GM12878 (cell line): ENCODE results near the gene GSTP1. TPM values are rescaled to one million over a fixed set of nuclear protein-coding genes. Genes with fewer than 3 reads are reported as not detected.
A peak's percentile ranks its signal among the peaks of the same experiment; 100 is the strongest.

Experiments
- BMI1 ChIP-seq: fragments of 450-650 bp; IDR thresholded peaks from 2 replicates; pipeline ENCODE4 v1.6.1; 2016; ENCODE audit warnings: mild to moderate bottlenecking, moderate library complexity, borderline replicate concordance
- EED ChIP-seq: sonication (generic); IDR thresholded peaks from 2 replicates; pipeline ENCODE4 v1.6.1; 2016; ENCODE audit warnings: antibody characterized with exemption, low read depth
- ETV6 ChIP-seq, 2 experiments: fragments of 450-650 bp in 1 of 2; IDR thresholded peaks in 1 of 2; conservative IDR thresholded peaks in 1 of 2; 2 replicates each; pipeline ENCODE4 v1.6.1; 2014; ENCODE audit warnings: antibody characterized with exemption in 1 of 2, borderline replicate concordance in 1 of 2, low read depth in 1 of 2, mild to moderate bottlenecking in 1 of 2, moderate library complexity in 1 of 2
- FOXK2 ChIP-seq: fragments of 450-650 bp; IDR thresholded peaks from 2 replicates; pipeline ENCODE4 v1.6.1; 2017; ENCODE audit warnings: mild to moderate bottlenecking, moderate library complexity
- FOXM1 ChIP-seq: IDR thresholded peaks from 2 replicates; pipeline ENCODE4 v1.6.1; 2012; ENCODE audit warnings: low read depth, mild to moderate bottlenecking, inconsistent platforms, low read length, moderate library complexity
- HDAC2 ChIP-seq: fragments of 200-600 bp; sonication (generic); IDR thresholded peaks from 2 replicates; pipeline ENCODE4 v1.6.1; 2017
- MEF2B ChIP-seq: fragments of 450-650 bp; IDR thresholded peaks from 2 replicates; pipeline ENCODE4 v1.6.1; 2018; ENCODE audit warnings: mild to moderate bottlenecking, moderate library complexity; ENCODE audit not compliant: partially characterized antibody, poor library complexity, severe bottlenecking
- MXI1 ChIP-seq: fragments of 150-350 bp; IDR thresholded peaks from 2 replicates; pipeline ENCODE4 v1.6.1; 2011; ENCODE audit warnings: low read depth, mild to moderate bottlenecking, inconsistent platforms, low read length, improper control_type of control experiment
- NR2C1 ChIP-seq: fragments of 450-650 bp; IDR thresholded peaks from 2 replicates; pipeline ENCODE4 v1.6.1; 2017; ENCODE audit warnings: antibody characterized with exemption, mild to moderate bottlenecking, moderate library complexity
- NR2C2 ChIP-seq: IDR thresholded peaks from 2 replicates; pipeline ENCODE4 v1.6.1; 2011; ENCODE audit warnings: borderline replicate concordance, low read depth; ENCODE audit not compliant: control insufficient read depth, insufficient read length
- SIN3A ChIP-seq: IDR thresholded peaks from 2 replicates; pipeline ENCODE4 v1.6.1; 2012; ENCODE audit warnings: low read depth, low read length, improper control_type of control experiment
- SMC3 ChIP-seq: IDR thresholded peaks from 2 replicates; pipeline ENCODE4 v1.6.1; 2011; ENCODE audit warnings: low read length, improper control_type of control experiment, borderline replicate concordance
- SREBF1 ChIP-seq: IDR thresholded peaks from 2 replicates; pipeline ENCODE4 v1.6.1; 2012; ENCODE audit warnings: mild to moderate bottlenecking, low read length
- TCF12 ChIP-seq: IDR thresholded peaks from 2 replicates; pipeline ENCODE4 v1.6.1; 2011; ENCODE audit warnings: low read depth, mild to moderate bottlenecking, low read length
- ZNF217 ChIP-seq: fragments of 450-650 bp; IDR thresholded peaks from 2 replicates; pipeline ENCODE4 v1.6.1; 2017; ENCODE audit warnings: antibody characterized with exemption, mild to moderate bottlenecking
- polyA plus RNA-seq, 11 experiments: library from polyadenylated mRNA; depleted of rRNA in 4 of 11; unstranded in 6 of 11; stranded (reverse) in 5 of 11; fragments of >200 nt; fragmentation: Nextera tagmentation in 4 of 11; fragmentation: Illumina TruSeq in 1 of 11; extraction: Ambion mirVana in 4 of 11; extraction: Trizol in 1 of 11; gene quantifications; 1 replicate in 1 of 11; 2 replicates in 10 of 11; pipeline versions ENCODE4 v1.2.1 to v1.2.3, GENCODE V29; 2011 to 2016; ENCODE audit warnings: inconsistent platforms in 2 of 11, missing spikeins in 2 of 11, low read depth in 1 of 11
- total RNA-seq, 4 experiments: library from RNA; depleted of rRNA in 3 of 4; stranded (reverse); fragments of >200 nt in 3 of 4; fragmentation: Illumina TruSeq in 1 of 4; extraction: Trizol in 1 of 4; gene quantifications; 2 replicates each; pipeline versions ENCODE4 v1.2.1 to v1.2.3, GENCODE V29; 2013 to 2021
- TF ChIP-seq, protein P1 (sequence below): IDR thresholded peaks from 2 replicates; pipeline ENCODE4 v1.6.1; 2012; ENCODE audit warnings: improper control_type of control experiment, low read depth, low read length; ENCODE audit not compliant: insufficient replicate concordance
- TF ChIP-seq, protein P2 (sequence below): fragments of 450-650 bp; IDR thresholded peaks from 2 replicates; pipeline ENCODE4 v1.6.1; 2014; ENCODE audit warnings: mild to moderate bottlenecking
- TF ChIP-seq, protein P3 (sequence below): IDR thresholded peaks from 2 replicates; pipeline ENCODE4 v1.6.1; 2011; ENCODE audit warnings: low read depth, mild to moderate bottlenecking, low read length, moderate library complexity, borderline replicate concordance; ENCODE audit errors: extremely low read depth
- TF ChIP-seq, protein P4 (sequence below): fragments of 450-650 bp; IDR thresholded peaks from 2 replicates; pipeline ENCODE4 v1.6.1; 2016; ENCODE audit warnings: mild to moderate bottlenecking, moderate library complexity, borderline replicate concordance

GSTP1 gene
- total and polyA plus RNA-seq, 10 of the 15 experiments (the other 5 are each of a cell fraction or from before 2014, with no cell fraction given), result 469 to 1,788 (median 955) TPM

DNA sequence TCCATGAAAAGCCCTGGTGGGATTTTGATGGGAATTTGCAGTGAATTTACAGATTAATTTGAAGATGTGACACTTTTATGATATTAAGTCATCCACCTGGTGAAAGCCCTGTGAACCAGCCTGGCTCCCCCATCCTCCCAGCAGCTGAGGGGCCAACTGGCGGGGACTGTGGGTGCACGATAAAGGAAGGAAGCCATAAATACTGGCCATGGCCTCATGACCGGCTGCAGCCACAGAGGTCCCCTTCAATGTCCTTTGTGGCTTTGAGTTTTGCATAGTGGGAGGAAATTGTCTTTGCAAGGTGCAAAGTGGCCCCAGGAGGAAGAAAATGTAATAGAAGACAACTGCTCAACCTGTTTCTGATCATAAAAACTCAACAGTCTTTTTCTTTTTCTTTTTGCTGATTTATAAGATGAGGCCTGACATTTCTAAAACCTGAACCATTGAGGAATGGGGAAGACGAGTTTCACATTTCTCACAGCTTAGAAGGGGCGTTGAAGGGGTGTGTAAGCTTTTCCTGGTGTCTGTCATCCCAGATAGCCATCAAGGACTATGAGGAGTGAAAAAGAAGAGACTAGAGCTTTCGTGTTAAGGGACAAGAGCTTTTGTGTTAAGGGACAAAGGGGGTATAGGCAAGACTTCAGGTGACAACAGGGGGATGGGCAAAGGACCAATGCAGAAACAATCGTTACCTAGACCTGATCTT, 16.9 kb downstream of the GSTP1 start (continued):
- TF ChIP-seq, protein P1, sequence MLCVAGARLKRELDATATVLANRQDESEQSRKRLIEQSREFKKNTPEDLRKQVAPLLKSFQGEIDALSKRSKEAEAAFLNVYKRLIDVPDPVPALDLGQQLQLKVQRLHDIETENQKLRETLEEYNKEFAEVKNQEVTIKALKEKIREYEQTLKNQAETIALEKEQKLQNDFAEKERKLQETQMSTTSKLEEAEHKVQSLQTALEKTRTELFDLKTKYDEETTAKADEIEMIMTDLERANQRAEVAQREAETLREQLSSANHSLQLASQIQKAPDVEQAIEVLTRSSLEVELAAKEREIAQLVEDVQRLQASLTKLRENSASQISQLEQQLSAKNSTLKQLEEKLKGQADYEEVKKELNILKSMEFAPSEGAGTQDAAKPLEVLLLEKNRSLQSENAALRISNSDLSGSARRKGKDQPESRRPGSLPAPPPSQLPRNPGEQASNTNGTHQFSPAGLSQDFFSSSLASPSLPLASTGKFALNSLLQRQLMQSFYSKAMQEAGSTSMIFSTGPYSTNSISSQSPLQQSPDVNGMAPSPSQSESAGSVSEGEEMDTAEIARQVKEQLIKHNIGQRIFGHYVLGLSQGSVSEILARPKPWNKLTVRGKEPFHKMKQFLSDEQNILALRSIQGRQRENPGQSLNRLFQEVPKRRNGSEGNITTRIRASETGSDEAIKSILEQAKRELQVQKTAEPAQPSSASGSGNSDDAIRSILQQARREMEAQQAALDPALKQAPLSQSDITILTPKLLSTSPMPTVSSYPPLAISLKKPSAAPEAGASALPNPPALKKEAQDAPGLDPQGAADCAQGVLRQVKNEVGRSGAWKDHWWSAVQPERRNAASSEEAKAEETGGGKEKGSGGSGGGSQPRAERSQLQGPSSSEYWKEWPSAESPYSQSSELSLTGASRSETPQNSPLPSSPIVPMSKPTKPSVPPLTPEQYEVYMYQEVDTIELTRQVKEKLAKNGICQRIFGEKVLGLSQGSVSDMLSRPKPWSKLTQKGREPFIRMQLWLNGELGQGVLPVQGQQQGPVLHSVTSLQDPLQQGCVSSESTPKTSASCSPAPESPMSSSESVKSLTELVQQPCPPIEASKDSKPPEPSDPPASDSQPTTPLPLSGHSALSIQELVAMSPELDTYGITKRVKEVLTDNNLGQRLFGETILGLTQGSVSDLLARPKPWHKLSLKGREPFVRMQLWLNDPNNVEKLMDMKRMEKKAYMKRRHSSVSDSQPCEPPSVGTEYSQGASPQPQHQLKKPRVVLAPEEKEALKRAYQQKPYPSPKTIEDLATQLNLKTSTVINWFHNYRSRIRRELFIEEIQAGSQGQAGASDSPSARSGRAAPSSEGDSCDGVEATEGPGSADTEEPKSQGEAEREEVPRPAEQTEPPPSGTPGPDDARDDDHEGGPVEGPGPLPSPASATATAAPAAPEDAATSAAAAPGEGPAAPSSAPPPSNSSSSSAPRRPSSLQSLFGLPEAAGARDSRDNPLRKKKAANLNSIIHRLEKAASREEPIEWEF, result no peak
- TF ChIP-seq SREBF1, result no peak
- TF ChIP-seq BMI1, result no peak
- TF ChIP-seq, protein P2, sequence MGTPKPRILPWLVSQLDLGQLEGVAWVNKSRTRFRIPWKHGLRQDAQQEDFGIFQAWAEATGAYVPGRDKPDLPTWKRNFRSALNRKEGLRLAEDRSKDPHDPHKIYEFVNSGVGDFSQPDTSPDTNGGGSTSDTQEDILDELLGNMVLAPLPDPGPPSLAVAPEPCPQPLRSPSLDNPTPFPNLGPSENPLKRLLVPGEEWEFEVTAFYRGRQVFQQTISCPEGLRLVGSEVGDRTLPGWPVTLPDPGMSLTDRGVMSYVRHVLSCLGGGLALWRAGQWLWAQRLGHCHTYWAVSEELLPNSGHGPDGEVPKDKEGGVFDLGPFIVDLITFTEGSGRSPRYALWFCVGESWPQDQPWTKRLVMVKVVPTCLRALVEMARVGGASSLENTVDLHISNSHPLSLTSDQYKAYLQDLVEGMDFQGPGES, result no peak
- no peak for TF ChIP-seq HDAC2
- peak; percentile 84 for TF ChIP-seq TCF12
- no peak for TF ChIP-seq FOXK2
- peak; percentile 49 for TF ChIP-seq MEF2B
- no peak for TF ChIP-seq NR2C2
- TF ChIP-seq ETV6 (conservative IDR thresholded peaks at IDR 0.05 in 1 of 2, IDR thresholded peaks at IDR 0.05 in 1 of 2; ENCODE audit: borderline replicate concordance in 1 of 2, low read depth in 1 of 2), result 0 out of 4 replicates have a peak, but pooled peaks of 1 of the 2 experiments have one; percentile 13
- TF ChIP-seq, protein P3, sequence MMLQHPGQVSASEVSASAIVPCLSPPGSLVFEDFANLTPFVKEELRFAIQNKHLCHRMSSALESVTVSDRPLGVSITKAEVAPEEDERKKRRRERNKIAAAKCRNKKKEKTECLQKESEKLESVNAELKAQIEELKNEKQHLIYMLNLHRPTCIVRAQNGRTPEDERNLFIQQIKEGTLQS, result no peak
- no peak for TF ChIP-seq MXI1
- no peak for TF ChIP-seq ZNF217
- TF ChIP-seq FOXM1, result peak; percentile 58; the same call in 1 of the 2 replicates
- no peak for TF ChIP-seq NR2C1
- TF ChIP-seq EED, result peak; percentile 45
- TF ChIP-seq SIN3A, result no peak
- TF ChIP-seq, protein P4, sequence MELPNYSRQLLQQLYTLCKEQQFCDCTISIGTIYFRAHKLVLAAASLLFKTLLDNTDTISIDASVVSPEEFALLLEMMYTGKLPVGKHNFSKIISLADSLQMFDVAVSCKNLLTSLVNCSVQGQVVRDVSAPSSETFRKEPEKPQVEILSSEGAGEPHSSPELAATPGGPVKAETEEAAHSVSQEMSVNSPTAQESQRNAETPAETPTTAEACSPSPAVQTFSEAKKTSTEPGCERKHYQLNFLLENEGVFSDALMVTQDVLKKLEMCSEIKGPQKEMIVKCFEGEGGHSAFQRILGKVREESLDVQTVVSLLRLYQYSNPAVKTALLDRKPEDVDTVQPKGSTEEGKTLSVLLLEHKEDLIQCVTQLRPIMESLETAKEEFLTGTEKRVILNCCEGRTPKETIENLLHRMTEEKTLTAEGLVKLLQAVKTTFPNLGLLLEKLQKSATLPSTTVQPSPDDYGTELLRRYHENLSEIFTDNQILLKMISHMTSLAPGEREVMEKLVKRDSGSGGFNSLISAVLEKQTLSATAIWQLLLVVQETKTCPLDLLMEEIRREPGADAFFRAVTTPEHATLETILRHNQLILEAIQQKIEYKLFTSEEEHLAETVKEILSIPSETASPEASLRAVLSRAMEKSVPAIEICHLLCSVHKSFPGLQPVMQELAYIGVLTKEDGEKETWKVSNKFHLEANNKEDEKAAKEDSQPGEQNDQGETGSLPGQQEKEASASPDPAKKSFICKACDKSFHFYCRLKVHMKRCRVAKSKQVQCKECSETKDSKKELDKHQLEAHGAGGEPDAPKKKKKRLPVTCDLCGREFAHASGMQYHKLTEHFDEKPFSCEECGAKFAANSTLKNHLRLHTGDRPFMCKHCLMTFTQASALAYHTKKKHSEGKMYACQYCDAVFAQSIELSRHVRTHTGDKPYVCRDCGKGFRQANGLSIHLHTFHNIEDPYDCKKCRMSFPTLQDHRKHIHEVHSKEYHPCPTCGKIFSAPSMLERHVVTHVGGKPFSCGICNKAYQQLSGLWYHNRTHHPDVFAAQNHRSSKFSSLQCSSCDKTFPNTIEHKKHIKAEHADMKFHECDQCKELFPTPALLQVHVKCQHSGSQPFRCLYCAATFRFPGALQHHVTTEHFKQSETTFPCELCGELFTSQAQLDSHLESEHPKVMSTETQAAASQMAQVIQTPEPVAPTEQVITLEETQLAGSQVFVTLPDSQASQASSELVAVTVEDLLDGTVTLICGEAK, result 0 out of 2 replicates have a peak, but pooled peaks have one; percentile 27
- TF ChIP-seq SMC3, result peak; percentile 22; the same call in 1 of the 2 replicates
